NCI-H1092 (cell line): ENCODE results near the gene PGF.
"Not testable (repeated sequence)": the region's sequence is repeated elsewhere in the genome, so short reads cannot be mapped to it uniquely, and the experiment has no call there.

Experiments used
- DNase-seq: peaks from one replicate; lab custom pipeline; 2025; lab: John Stamatoyannopoulos, UW

PGF gene

DNA sequence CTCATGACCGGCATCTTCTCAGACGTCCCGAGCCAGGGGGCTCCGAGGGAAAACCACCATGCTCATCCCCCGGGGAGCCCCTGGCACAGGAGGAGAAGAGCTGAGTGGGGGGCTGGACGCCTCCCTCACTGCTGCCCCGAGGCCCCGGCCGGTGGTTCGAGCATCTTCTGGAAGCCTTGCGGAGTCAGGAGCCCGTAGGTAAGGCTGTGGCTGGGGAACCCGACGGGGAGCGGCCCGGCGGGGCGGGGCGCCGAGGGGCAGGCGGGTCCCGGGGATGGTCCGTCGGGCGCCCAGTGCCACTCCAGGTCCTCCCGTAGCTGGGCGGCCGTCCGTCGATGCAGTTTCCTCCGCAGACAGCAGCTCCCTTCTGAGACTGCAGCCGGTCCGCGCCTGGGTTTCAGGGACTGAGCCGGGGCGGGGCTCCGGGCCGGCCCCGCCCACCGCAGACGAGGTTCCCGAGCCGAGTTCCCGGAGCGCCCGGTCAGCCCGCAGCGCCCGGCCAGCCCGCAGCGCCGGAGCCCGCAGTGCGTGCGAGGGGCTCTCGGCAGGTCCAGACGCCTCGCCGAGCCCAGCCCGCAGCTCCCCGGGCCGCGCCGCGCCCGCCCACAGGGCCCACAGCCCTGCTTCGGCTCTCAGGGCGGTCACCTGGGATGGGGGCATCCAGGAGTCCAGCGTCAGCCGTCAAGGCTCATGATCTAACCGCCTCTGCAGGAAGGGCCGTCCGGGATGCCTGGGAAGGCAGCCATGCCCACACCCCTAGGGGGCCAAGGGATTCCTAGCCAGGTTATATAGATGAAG is at the start of gene PGF:
PGF (minus strand) TSS at position 369 of the 798 bp plus-strand sequence; CDS start at position 14, 355 bp downstream.
- no peak for DNase-seq

DNA sequence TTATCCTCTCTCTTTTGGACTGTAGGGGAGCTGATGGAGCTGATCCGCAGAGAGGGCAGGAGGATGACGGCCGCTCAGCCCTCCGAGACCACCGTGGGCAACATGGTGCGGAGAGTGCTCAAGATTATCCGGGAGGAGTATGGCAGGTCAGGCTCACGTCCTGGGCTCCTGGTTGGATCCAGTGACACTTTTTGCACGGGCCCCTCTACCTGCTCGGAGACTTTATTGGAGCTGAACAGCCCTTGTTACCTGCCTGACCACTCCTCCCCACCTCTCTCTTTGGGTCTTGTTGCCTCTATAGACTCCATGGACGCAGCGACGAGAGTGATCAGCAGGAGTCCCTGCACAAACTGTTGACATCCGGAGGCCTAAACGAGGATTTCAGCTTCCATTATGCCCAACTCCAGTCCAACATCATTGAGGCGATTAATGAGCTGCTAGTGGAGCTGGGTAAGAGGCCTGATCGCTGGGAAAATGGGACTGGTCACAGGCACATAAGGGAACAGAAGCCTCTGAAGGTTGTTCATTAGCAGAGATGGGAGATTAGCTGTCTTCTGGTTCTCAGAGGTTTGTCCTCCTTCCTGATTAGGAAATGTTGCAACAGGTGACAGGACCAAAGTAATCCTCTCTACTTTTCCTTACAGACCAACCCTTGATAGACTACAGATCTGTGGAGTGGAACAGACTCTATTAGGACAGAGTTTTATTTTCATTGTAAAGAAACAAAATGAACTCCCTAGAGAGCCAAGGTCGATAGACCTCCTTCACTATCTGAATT is 48.0 kb upstream of the PGF start:
- DNase-seq: no peak

DNA sequence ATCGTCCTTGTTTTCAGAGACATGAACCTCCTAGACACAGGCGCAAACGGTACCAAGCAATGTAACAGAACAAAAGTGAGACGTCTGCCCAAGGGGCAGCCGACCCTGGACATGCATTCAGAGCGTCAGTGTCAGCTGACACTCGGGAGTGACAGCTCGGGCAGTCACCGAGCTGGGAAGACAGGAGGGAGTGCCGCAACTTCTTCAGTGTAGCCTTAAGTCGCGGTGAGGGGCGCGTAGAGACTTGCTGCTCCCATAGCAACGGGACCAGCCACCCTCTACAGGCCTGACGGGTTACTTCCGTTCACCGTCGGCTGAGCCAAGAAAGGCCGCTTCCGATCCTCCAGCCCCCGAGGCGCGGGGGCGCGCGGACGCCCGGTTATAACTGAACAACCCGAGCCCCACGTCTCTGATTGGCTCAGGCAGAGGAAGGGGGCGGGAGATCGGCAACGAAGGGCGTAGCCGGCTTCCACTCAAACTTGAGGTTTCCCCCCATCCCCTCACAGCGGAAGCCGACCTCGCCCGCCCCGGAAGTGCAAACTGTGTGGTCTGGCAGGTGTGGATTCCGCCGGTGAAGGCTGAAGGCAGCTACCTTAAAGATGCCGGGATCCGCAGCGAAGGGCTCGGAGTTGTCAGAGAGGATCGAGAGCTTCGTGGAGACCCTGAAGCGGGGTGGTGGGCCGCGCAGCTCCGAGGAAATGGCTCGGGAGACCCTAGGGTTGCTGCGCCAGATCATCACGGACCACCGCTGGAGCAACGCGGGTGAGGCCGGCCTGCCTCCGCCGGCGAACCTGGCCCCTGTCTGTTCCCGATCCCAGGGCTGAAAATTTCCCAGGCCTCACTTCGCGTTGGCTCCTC is 47.2 kb upstream of the PGF start, which contains the start of gene EIF2B2:
EIF2B2 (plus strand) TSS at position 530 of the 858 bp plus-strand sequence; CDS start at position 600, 70 bp downstream.
- peak; percentile 94 for DNase-seq

DNA sequence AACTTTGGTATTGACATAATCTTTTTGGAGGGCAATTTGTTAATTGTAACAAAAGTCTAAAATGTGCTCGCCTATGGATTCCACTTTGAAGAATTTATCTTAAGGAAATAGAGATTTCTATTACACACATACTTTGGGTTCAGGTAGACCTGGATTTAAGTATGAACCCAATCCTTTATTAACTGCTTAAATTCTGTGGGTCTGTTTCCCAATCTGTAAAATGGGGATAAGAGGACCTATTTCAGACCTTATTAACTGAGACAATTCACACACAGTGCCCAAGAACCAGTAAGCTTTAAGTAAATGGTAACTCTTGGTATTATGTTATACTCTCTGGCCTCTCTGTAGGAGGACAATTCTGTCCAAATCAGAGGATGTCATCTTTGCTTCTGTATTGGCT is 46.5 kb upstream of the PGF start:
- no peak for DNase-seq

DNA sequence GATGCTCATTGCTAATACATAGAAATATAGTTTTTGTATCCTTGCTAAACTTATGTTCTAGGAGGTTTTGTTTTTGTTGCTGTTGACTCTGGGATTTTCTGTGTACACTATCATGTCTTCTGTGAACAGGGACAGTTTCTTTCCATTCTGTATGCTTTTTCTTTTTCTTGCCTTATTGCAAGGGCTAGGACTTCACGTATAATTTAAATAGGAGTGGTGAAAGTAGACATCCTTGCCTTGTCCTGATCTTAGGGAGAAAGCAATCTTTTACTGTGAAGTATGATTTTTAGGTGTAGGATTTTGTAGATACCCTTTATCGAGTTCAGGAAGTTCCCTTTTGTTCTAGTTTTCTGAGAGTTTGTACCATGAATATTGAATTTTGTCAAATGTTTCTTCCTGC is 45.9 kb upstream of the PGF start:
- no peak for DNase-seq

DNA sequence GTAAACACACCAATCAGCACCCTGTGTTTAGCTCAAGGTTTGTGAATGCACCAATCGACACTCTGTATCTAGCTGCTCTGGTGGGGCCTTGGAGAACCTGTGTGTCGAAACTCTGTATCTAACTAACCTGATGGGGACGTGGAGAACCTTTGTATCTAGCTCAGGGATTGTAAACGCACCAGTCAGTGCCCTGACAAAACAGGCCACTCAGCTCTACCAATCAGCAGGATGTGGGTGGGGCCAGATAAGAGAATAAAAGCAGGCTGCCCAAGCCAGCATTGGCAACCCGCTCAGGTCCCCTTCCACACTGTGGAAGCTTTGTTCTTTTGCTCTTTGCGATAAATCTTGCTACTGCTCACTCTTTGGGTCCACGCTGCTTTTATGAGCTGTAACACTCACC is 40.4 kb upstream of the PGF start:
- DNase-seq: not testable (repeated sequence)

DNA sequence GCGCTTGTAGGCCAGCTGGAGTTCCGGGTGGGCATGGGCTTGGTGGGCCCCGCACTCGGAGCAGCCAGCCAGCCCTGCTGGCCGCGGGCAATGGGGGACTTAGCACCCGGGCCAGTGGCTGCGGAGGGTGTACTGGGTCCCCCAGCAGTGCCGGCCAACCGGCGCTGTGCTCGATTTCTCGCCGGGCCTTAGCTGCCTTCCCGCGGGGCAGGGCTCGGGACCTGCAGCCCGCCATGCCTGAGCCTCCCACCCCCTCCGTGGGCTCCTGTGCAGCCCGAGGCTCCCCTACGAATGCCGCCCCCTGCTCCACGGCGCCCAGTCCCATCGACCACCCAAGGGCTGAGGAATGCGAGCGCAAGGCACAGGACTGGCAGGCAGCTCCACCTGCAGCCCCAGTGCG is 38.8 kb upstream of the PGF start:
- DNase-seq: not testable (repeated sequence)

DNA sequence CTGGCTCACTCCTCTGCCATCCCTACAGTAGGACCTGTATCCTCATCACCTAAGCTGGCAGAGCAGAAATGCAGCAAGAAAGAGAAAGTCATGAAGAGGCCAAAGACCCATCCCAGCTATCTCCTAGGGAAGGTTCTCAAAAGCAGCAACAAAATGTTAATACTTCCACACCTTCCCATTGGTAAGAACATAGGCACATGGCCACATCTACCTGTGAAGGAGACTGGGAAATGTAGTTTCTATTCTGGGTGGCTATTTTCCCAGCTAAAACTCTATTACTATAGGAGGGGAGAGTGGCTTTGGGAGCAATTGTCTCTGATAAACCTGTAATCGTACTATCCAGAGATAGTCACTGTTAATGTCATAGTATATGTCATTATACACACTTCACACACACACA is 33.6 kb upstream of the PGF start:
- DNase-seq: no peak

DNA sequence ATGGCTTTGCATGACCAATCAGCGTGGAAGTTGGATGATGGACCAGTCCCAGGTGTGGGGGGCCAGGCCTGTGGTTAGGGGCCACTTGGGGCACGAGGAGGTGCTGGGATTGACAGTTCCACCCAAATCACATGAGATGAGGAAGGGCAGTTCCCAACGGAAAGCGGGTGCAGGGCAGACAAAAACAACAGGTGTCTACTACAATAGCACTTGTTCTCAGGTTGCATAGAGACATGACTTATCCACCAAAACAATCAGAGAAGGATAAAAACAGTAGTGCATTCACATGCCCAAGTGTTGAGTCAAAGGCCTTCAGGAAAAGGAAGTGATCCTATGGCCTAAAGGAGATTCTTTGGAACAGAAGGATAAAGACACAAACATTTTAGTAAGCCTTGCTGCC is 32.7 kb upstream of the PGF start:
- no peak for DNase-seq

DNA sequence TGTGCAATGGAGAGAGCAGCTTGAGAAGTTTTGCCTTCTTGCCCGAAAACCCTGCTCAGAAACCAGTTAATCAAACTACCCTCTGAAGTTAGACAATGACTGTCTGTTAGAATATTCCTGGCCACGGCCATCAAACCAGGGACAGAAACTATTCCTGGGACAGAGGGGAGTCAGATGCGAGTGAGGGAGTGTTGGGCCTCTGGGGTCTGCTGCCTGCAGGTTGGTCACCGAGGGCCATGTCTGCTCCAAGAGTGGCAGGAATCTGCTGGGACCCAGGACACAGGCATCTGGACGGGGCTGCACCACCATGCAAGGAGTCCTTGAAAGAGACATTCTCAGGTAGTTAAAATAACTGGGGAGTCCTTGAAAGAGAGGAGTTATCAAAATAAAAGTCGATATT is 30.4 kb upstream of the PGF start:
- no peak for DNase-seq

DNA sequence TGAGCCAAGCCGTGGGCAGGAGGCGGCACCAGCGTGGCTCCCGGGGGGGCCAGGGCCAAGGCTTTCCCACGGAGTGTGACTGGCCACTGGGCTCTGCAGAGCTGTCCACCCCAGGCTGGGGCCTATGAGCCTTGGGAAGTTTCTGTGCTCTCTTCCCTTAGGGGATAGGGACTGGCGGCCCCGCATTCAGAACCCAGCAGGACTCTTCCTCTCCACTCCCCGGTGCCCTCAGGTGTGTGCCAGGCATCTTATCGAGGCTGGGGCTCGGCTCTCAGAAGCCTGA is 29.6 kb upstream of the PGF start:
- DNase-seq: no peak

DNA sequence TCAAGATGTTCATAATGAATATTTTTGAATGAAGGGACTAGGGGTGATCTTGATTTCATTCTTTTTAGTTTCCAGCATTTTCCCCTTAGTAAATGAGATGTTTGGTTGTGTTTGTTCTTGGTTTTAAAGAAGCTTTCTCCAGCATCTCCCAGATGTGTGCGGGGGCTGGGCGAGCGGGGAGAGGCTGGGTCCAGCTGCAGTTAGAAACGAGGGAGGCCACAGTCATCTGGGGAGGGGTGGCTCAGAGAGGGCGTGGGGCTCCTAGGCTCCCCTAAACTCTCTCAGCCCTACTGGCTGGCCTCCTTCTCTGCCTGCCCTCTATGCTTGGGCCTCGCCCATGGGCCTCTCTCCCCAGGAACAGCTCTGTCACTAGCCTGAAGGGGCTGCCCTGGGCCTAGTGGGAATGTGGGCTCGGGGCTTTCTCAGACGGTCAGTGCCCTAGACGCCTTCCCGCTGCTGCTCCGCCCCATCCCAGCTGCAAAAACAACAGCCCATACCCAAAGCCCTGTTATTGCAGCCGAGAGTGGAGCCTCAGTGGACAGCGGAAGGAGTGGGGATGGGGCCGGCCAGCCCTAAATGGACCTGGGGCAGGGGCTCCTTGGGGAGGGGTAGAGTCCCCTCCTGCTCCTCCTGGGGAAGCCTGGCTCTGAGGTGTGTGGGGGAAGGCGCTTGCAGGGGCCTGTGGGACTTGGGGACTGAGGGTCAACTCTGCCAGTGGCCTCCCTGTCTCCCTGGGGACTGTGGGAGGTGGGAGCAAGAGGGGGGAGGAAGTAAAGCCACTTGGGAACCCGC is 29.0 kb upstream of the PGF start:
- DNase-seq: no peak

DNA sequence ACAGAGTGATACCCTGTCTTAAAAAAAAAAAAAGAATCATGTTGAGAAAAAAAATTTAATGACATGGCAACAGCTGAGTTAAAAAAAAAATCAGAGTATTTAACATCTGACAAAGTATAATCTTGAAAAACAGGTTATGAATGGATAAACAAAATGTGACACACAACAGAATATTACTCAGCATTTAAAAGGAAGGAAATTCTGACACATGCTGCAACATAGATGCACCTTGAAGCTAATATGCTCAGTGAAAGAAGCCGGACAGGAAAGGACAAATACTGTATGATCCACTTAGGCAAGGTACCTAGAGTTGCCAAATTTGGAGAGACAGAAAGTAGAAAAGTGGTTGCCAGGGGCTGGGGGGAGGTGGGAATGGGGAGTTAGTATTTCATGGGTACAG is 27.9 kb upstream of the PGF start:
- no peak for DNase-seq

DNA sequence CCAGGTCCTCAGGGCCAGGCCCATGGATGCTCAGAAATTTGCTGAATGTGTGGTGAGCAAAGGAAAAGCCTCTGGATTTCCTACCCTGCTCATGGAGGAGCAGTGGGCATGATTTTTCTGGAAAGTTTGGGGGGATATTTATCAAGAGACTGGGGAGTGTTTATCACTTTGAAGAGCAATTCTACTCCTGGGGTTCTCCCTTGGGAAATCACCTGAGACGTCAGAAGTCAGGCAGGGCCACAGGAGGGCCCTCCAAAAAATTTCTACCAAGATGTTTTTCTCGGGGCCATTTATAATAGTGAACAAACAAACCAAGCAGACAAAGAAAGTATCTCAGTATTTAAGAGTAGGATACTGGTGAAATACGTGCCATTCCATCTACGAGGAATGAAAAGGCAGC is 27.3 kb upstream of the PGF start:
- no peak for DNase-seq

DNA sequence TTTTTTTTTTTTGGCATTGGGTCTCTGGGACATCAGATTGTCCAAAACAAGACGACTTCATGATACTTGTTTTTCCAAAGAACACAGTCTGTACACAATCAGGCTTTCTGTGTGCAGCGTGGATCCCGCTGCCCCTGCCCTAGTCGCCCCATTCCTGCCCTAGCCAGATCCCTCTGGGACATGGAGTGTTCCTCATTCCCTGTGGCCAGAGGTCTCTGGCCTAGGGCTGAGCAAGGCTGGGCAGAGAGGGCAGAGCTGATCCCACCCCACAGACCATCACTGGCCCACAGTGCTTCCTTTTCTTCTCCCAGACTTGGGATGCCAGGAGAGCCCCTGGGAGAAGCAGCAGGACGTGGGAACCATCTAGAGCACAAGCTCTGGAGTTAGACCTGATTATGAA is 26.4 kb upstream of the PGF start:
- DNase-seq: no peak

DNA sequence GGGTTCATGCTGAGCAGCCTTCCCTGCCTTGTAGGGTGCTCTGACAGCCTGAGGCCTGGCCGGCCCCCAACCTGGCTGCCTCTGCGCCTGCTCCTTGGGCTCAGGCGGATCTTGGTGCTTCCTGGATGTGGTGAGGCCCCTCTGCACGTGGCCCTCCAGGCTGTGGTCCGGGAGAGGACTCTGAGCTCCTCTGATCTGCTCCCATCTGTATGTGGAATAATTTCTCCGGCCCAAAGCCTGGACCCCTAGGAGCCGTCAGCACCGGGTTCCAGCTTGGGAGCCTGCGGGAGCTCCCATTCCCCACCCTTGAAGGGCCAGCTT is 26.0 kb upstream of the PGF start:
- no peak for DNase-seq

DNA sequence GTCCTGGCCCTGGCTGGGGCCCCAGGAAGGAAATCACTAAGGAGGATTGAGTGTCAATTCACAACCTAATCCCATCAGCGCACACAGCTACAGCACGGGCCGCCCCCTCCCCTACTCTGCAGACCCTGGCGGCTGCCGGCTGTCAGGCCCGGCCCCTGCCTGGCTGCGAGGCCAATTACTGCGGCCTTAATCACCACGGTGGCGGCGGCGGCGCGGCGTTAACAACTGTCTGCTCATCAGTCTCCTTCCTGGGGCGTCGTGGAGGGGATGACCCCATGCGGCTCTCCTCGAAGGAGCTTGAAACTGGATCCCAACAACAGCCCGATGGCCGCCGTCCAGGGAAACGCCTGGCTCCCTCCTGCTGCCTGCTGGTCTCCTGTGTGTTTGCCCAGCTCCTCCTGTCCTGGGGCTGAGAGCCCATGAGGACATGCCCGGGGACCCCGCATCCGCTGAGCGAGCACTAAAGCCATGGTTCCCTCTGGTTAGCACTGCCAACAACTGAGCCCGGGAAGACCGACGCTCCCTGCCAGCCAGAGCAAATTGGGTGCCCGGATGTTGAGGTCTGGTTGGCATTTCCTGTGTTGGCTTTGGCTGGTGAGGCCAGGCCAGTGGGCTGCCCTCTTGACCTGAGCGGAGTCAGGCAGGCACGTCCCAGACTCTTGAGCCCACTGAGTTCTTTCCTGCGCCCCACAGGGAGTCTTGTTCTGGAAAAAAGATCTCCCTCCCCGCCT is 25.5 kb upstream of the PGF start:
- DNase-seq: no peak

DNA sequence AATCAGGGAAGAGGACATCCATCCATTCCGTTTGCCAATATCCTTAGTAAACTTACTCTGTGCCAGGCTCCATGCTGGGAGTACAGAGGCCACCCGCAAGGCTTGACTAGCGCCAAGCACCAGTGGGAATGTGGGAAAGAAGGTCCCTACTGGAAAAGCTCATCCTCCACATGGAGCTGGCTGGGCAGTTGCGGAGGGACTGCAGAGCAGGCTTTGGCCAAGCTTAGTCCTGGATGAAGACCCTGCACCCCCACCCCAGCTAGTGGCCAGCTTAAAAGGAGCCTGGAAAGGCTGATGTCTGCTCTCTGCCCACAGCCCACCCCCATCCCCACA is 25.0 kb upstream of the PGF start:
- DNase-seq: peak; percentile 33

DNA sequence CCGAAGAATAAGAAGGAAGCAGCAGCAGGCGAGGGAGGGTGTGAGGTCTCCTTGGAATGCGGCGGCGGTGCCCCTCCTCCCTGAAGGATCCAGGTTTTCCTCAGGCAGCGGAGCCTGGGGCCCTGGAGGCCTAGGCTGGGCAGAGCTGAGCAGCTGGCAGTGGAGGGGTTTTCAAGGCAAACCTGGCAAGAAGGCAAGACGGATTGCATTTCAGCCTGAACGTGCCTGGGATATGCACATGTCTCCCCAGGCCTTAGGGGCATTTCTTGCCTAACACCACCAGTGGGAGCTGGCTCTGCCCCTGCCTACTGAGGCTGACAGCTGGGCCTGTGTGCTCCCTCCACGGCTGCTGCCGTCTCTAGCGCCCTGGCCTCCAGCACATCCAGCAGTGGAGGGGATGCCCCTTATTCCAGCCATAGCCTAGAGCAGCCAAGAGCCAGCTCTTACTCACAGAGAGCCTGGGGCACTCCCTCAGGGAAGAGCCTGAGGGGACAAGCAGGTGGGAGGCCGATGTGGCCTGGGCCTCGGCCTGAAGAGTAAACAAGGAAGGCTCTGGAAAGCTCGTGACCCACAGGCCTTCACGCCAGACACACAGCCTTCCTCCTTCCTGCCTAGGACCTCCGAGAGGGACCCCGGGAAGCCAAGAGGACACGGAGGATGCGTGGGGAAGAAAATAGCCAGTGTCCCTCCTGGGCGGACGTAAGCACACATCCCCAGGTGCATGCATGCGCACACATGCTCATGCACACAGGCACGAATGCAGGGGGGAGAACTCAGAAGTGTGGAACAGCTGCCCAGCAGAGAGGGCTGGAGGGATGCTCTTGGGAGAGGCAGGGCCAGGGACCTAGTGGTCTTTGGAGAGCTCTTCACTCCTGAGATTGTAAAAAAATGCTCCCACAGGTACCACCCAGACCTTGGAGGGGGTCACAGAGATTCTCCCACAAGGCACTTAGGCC is 24.3 kb upstream of the PGF start:
- DNase-seq: peak; percentile 52

DNA sequence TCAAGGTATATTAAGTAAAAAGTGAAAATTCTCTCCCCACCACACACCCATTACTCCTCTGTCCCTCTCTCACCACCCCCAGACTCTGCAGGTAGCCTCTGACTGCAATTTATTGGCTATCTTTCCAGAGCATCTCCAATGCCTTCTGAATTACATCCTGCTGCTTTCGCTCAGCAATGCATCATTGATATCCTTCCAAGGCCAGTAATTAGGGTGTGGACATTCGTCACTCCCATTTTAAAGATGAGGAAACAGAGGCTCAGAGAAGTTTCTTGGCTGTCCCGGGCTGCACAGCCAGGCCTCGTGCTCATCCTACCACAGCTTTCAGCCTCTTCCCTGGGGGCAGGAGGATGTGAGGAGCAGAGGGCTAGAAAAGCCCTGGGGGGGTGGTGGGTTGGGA is 23.6 kb upstream of the PGF start:
- no peak for DNase-seq
